GM12878 (cell line): Measurements from ENCODE around the gene TYW5. TPM values are rescaled to one million over a fixed set of nuclear protein-coding genes. Genes with fewer than 3 reads are reported as not detected.

ENCODE experiments used
- ATAC-seq: fragments of 200-7000 bp; cut with Tn5 transposase; 3 replicates; pipeline ENCODE4 v1.9.1; 2020; ENCODE audit warnings: mild to moderate bottlenecking, moderate library complexity
- BruUV-seq: library from RNA; stranded (reverse); fragments of 400-500 nt; replicated peaks from 2 replicates; lab custom pipeline; 2021; lab: Mats Ljungman, UMichigan
- CTCF ChIA-PET: fragments of 300-600 bp; sonication (Branson Sonifier 250); formaldehyde crosslinking; extraction: SDS; loops from one replicate; lab custom pipeline; 2021; ENCODE audit warnings: inconsistent platforms; lab: Yijun Ruan, JAX
- POLR2A ChIA-PET: fragments of 350-600 bp; formaldehyde crosslinking; extraction: SDS; loops from one replicate; lab custom pipeline; 2021; ENCODE audit warnings: inconsistent platforms; lab: Charles Lee
- RAD21 ChIA-PET: fragments of 300-600 bp; sonication (Branson Sonifier 250); formaldehyde crosslinking; loops from one replicate; lab custom pipeline; 2023; ENCODE audit warnings: antibody characterized with exemption; ENCODE audit not compliant: unreplicated experiment; lab: Charles Lee
- SMC1A ChIA-PET: fragments of 300-600 bp; sonication (Branson Sonifier 250); formaldehyde crosslinking; loops from one replicate; lab custom pipeline; 2023; ENCODE audit not compliant: unreplicated experiment, uncharacterized antibody; lab: Charles Lee
- DNase-seq: peaks from one replicate; pipeline ENCODE4 v3.0.0-alpha.2; 2011; ENCODE audit warnings: low read depth, low spot score
- FAIRE-seq: peaks from 3 replicates; lab custom pipeline; 2011; peaks lifted over from hg19 to GRCh38; lab: Jason Lieb, UNC
- H2AFZ ChIP-seq: 2 replicates; pipeline ENCODE4 v1.6.0; 2011; ENCODE audit warnings: low read depth, low read length, control low read depth; ENCODE audit not compliant: control insufficient read depth
- H3K27ac ChIP-seq: 2 replicates; pipeline ENCODE4 v1.5.1; 2011; ENCODE audit warnings: control low read depth; ENCODE audit not compliant: control insufficient read depth, insufficient read depth
- H3K27me3 ChIP-seq, 2 experiments: replicated peaks in 1 of 2; 2 replicates each; pipeline versions ENCODE4 v1.6.0 to v1.6.1; 2011; ENCODE audit warnings: low read length in 1 of 2; ENCODE audit not compliant: control insufficient read depth in 2 of 2, insufficient read depth in 2 of 2
- H3K36me3 ChIP-seq, 2 experiments: 2 replicates each; pipeline ENCODE4 v1.5.1; 2011; ENCODE audit warnings: low read length in 1 of 2; ENCODE audit not compliant: control insufficient read depth in 2 of 2, insufficient read depth in 2 of 2
- H3K4me1 ChIP-seq: 2 replicates; pipeline ENCODE4 v1.6.1; 2011; ENCODE audit warnings: mild to moderate bottlenecking, low read length, moderate library complexity, mixed read lengths; ENCODE audit not compliant: control insufficient read depth, insufficient read depth
- H3K4me2 ChIP-seq: 2 replicates; pipeline ENCODE4 v1.6.0; 2011; ENCODE audit warnings: control low read depth; ENCODE audit not compliant: control insufficient read depth, insufficient read depth
- H3K4me3 ChIP-seq: fragments of 200-600 bp; sonication (generic); 2 replicates; pipeline ENCODE4 v1.5.1; 2016
- H3K79me2 ChIP-seq: 2 replicates; pipeline ENCODE4 v1.6.0; 2011; ENCODE audit warnings: low read length; ENCODE audit not compliant: control insufficient read depth, insufficient read depth
- H3K9ac ChIP-seq: 2 replicates; pipeline ENCODE4 v1.8.0; 2011; ENCODE audit warnings: low read length, control low read depth, mixed read lengths; ENCODE audit not compliant: control insufficient read depth, insufficient read depth
- H3K9me3 ChIP-seq: replicated peaks from 3 replicates; pipeline ENCODE4 v1.5.1; 2011; ENCODE audit warnings: mild to moderate bottlenecking, low read length; ENCODE audit not compliant: control insufficient read depth, insufficient read depth
- H4K20me1 ChIP-seq: 2 replicates; pipeline ENCODE4 v1.6.0; 2011; ENCODE audit not compliant: control insufficient read depth, insufficient read depth
- BACH1 ChIP-seq: fragments of 450-650 bp; IDR thresholded peaks from 2 replicates; pipeline ENCODE4 v1.6.1; 2017; ENCODE audit warnings: mild to moderate bottlenecking, borderline replicate concordance
- CBFB ChIP-seq: IDR thresholded peaks from 2 replicates; pipeline ENCODE4 v1.6.1; 2016; ENCODE audit warnings: antibody characterized with exemption, low read depth
- CHD4 ChIP-seq: fragments of 200-600 bp; sonication (generic); IDR thresholded peaks from 2 replicates; pipeline ENCODE4 v1.6.1; 2016; ENCODE audit warnings: mild to moderate bottlenecking
- ESRRA ChIP-seq: IDR thresholded peaks from 2 replicates; pipeline ENCODE4 v1.6.1; 2012; ENCODE audit warnings: mild to moderate bottlenecking, low read length, improper control_type of control experiment
- EZH2 ChIP-seq: IDR thresholded peaks from 2 replicates; pipeline ENCODE4 v1.6.1; 2012; ENCODE audit warnings: low read depth, mild to moderate bottlenecking, control low read depth, inconsistent platforms, low read length, borderline replicate concordance; ENCODE audit not compliant: control insufficient read depth
- IRF4 ChIP-seq: IDR thresholded peaks from 2 replicates; pipeline ENCODE4 v1.6.1; 2011; ENCODE audit warnings: low read depth, low read length
- MTA3 ChIP-seq: IDR thresholded peaks from 2 replicates; pipeline ENCODE4 v1.6.1; 2012; ENCODE audit warnings: low read length, inconsistent platforms, borderline replicate concordance
- NBN ChIP-seq: fragments of 450-650 bp; IDR thresholded peaks from 2 replicates; pipeline ENCODE4 v1.6.1; 2016
- POLR2A ChIP-seq: IDR thresholded peaks from 2 replicates; pipeline ENCODE4 v1.6.1; 2011; ENCODE audit warnings: low read depth, mild to moderate bottlenecking, low read length
- POLR2AphosphoS5 ChIP-seq: IDR thresholded peaks from 2 replicates; pipeline ENCODE4 v1.6.1; 2011; ENCODE audit warnings: mild to moderate bottlenecking, low read length, inconsistent platforms
- SIX5 ChIP-seq: IDR thresholded peaks from 2 replicates; pipeline ENCODE4 v1.6.1; 2011; ENCODE audit warnings: mild to moderate bottlenecking, low read depth, low read length, moderate library complexity; ENCODE audit not compliant: severe bottlenecking
- SREBF2 ChIP-seq: IDR thresholded peaks from 2 replicates; pipeline ENCODE4 v1.6.1; 2012; ENCODE audit warnings: mild to moderate bottlenecking, low read length
- SUZ12 ChIP-seq: fragments of 200-600 bp; sonication (generic); IDR thresholded peaks from one replicate; pipeline ENCODE4 v1.6.1; 2018; ENCODE audit warnings: antibody characterized with exemption, mild to moderate bottlenecking; ENCODE audit not compliant: unreplicated experiment
- TBL1XR1 ChIP-seq: IDR thresholded peaks from 2 replicates; pipeline ENCODE4 v1.6.1; 2012; ENCODE audit warnings: low read depth, low read length, improper control_type of control experiment
- YY1 ChIP-seq: IDR thresholded peaks from 2 replicates; pipeline ENCODE4 v1.6.1; 2011; ENCODE audit warnings: low read depth, mild to moderate bottlenecking, low read length
- WGBS: methylation state at CpG from one replicate; pipeline ENCODE4 v1.1.6; 2016; ENCODE audit warnings: low lambda C conversion rate; ENCODE audit not compliant: insufficient replicate concordance, insufficient coverage; ENCODE audit errors: missing lambda C conversion rate; 5-methylcytosine and 5-hydroxymethylcytosine counted together
- in situ Hi-C: fragments of 300-500 bp; cut with MboI; formaldehyde crosslinking; loops from 9 replicates; pipeline ENCODE4 v1.14.3; 2018; ENCODE audit warnings: mixed read lengths
- intact Hi-C: fragments of 100-400 bp; cut with micrococcal nuclease; formaldehyde crosslinking; loops from one replicate; pipeline ENCODE4 v1.14.2; 2022; ENCODE audit not compliant: unreplicated experiment
- polyA plus RNA-seq, 11 experiments: library from polyadenylated mRNA; depleted of rRNA in 4 of 11; unstranded in 6 of 11; stranded (reverse) in 5 of 11; fragments of >200 nt; fragmentation: Nextera tagmentation in 4 of 11; fragmentation: Illumina TruSeq in 1 of 11; extraction: Ambion mirVana in 4 of 11; extraction: Trizol in 1 of 11; gene quantifications; 1 replicate in 1 of 11; 2 replicates in 10 of 11; pipeline versions ENCODE4 v1.2.1 to v1.2.3, GENCODE V29; 2011 to 2016; ENCODE audit warnings: inconsistent platforms in 2 of 11, missing spikeins in 2 of 11, low read depth in 1 of 11
- total RNA-seq, 4 experiments: library from RNA; depleted of rRNA in 3 of 4; stranded (reverse); fragments of >200 nt in 3 of 4; fragmentation: Illumina TruSeq in 1 of 4; extraction: Trizol in 1 of 4; gene quantifications; 2 replicates each; pipeline versions ENCODE4 v1.2.1 to v1.2.3, GENCODE V29; 2013 to 2021

The TYW5 gene
- total and polyA plus RNA-seq, 10 of the 15 experiments (the other 5 are each of a cell fraction or from before 2014, with no cell fraction given): 4.6 to 11.8 (median 7.4) TPM

DNA sequence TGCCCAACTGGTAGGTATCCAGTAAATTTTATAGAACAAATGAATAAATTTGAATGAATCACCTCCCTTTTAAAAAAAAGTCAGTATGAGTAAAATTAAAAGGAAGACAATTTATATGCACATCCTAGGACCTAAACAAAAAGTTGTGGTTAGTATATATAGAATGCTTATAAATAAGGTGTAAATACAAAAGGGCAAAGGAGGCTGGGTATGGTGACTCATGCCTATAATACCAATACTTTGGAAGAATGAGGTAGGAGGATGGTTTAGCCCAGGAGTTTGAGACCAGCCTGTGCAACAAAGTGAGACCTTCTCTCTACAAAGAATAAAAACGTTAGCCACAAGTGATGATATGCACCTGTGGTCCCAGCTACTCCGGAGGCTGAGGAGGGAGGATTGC, 31.4 kb downstream of the TYW5 start:
- Histone ChIP-seq H3K27me3 (no peaks in the 10 kb centered on the region), H3K27ac (no peak overlapping the region), H3K4me1 (no peaks in the 10 kb centered on the region), H3K9me3 (peaks cover 2% of the 10 kb centered on the region; the same call in 2 of the 3 replicates), H3K4me2 (no peak overlapping the region), H3K79me2 (peaks cover 27% of the 10 kb centered on the region), H3K9ac (no peak overlapping the region), H4K20me1 (no peaks in the 10 kb centered on the region), H3K4me3 (no peak overlapping the region)
- no peak for DNase-seq
- 70% methylated on average over 2 of the region's 2 CpGs for WGBS
- in situ Hi-C loops: no loop called here
- no TSS peak for BruUV-seq
- ChIA-PET SMC1A (interaction anchor here (0.8 to 1.2 kb wide), 2 partner anchors 17 to 32 kb away, joined by 3 read pairs; no protein-coding TSS in a partner anchor), POLR2A (no interaction called here)
- FAIRE-seq: no peak
- intact Hi-C loops: no loop called here
- TF ChIP-seq CHD4 (no peak), YY1 (no peak), POLR2A (no peak), SREBF2 (no peak), MTA3 (no peak), BACH1 (no peak), SIX5 (no peak), TBL1XR1 (no peak), SUZ12 (no peak), EZH2 (no peak), IRF4 (no peak), CBFB (no peak), NBN (no peak), POLR2AphosphoS5 (no peak), ESRRA (no peak)
- TF ChIP-seq, all 136 proteins: peak for 0
- CTCF ChIA-PET: interaction anchor here (1.1 kb wide), 1 partner anchor 10 kb away, joined by 6 read pairs; no protein-coding TSS in a partner anchor
- RAD21 ChIA-PET: no interaction called here
- Histone ChIP-seq H2AFZ (no peak overlapping the region), H3K36me3 (peaks cover 2 to 13% of the 10 kb centered on the region in 2 experiments; a peak in 3 of 4 replicates)
- no peak; the same call in 2 of the 3 replicates for ATAC-seq
